Sigmoid colon (tissue), 4 donors: ENCODE data around the gene INPP5D.

Source experiments
- POLR2AphosphoS5 ChIP-seq, 4 donors: sonication (generic); formaldehyde crosslinking; IDR thresholded peaks; one replicate each; pipeline ENCODE4 v1.6.1; 2017; ENCODE audit warnings: antibody characterized with exemption in 4 of 4
- TF ChIP-seq, protein P1 (sequence below), 4 experiments: fragments of 450-650 bp in 3 of 4; fragments of 200-600 bp in 1 of 4; IDR thresholded peaks; one replicate each; pipeline ENCODE4 v1.5.1; 2016 to 2019; ENCODE audit warnings: antibody characterized with exemption in 4 of 4, mild to moderate bottlenecking in 3 of 4, moderate library complexity in 2 of 4

DNA sequence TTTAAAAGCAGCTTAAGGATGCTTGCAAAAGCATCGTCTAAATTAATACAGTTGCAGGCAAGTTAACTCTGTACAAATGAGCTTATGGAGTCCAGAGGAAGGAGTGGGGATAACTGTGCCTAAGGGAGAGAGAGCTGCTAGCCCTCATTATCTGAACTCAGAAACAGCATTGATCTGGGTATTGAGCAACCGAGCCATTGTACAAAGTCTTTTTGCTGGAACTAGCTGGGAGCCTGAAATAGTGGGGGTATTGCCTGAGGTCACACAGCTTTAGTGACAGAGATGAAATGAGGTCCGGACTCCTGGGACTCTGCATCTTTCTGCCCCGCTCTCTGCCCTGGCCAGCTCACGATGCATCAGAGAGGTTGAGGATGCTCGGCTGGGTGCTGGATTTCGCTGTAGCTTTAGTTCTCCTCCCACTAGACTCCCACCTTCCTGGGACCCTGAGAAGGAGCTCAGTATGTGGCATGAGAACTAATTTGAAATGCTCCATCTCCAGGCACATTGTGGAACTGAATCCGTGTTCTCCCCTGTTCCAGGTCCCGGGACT, 123.8 kb downstream of the INPP5D start:
- TF ChIP-seq, protein P1, sequence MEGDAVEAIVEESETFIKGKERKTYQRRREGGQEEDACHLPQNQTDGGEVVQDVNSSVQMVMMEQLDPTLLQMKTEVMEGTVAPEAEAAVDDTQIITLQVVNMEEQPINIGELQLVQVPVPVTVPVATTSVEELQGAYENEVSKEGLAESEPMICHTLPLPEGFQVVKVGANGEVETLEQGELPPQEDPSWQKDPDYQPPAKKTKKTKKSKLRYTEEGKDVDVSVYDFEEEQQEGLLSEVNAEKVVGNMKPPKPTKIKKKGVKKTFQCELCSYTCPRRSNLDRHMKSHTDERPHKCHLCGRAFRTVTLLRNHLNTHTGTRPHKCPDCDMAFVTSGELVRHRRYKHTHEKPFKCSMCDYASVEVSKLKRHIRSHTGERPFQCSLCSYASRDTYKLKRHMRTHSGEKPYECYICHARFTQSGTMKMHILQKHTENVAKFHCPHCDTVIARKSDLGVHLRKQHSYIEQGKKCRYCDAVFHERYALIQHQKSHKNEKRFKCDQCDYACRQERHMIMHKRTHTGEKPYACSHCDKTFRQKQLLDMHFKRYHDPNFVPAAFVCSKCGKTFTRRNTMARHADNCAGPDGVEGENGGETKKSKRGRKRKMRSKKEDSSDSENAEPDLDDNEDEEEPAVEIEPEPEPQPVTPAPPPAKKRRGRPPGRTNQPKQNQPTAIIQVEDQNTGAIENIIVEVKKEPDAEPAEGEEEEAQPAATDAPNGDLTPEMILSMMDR (IDR thresholded peaks at IDR 0.05) = no peak
- no peak for TF ChIP-seq POLR2AphosphoS5 (IDR thresholded peaks at IDR 0.05)
